Measurements from ENCODE around the gene RIN3.

Gene RIN3

GRCh38 chr14:92556255-92556741 lies 42.7 kb downstream of the RIN3 start:
- no peak for ATAC-seq (ENCODE audit: low read depth)
- no peak overlapping the region for H3K27ac ChIP-seq (ENCODE audit: poor library complexity, severe bottlenecking)
- DNase-seq (ENCODE audit: low spot score), result no peak
- H3K36me3 ChIP-seq (ENCODE audit: low read depth), result no peaks in the 10 kb centered on the region
- H3K4me1 ChIP-seq (ENCODE audit: insufficient read depth, poor library complexity, severe bottlenecking), result no peaks in the 10 kb centered on the region
- no peaks in the 10 kb centered on the region for H3K9me3 ChIP-seq (ENCODE audit: severe bottlenecking)
- no peaks in the 10 kb centered on the region for H3K27me3 ChIP-seq (ENCODE audit: insufficient read depth, poor library complexity, severe bottlenecking)
- no peak overlapping the region for H3K4me3 ChIP-seq (ENCODE audit: severe bottlenecking)
- TF ChIP-seq CTCF (IDR thresholded peaks at IDR 0.05; ENCODE audit: poor library complexity, severe bottlenecking), result no peak

- Histone ChIP-seq H3K4me1 (ENCODE audit: insufficient read depth, poor library complexity, severe bottlenecking) (no peaks in the 10 kb centered on the region), H3K9me3 (ENCODE audit: severe bottlenecking) (no peaks in the 10 kb centered on the region), H3K27ac (ENCODE audit: poor library complexity, severe bottlenecking) (no peak overlapping the region), H3K27me3 (ENCODE audit: insufficient read depth, poor library complexity, severe bottlenecking) (no peaks in the 10 kb centered on the region), H3K36me3 (ENCODE audit: low read depth) (no peaks in the 10 kb centered on the region), H3K4me3 (ENCODE audit: severe bottlenecking) (no peak overlapping the region)
- DNase-seq (ENCODE audit: low spot score) (no peak), ATAC-seq (ENCODE audit: low read depth) (no peak)
- no peak for TF ChIP-seq CTCF (IDR thresholded peaks at IDR 0.05; ENCODE audit: poor library complexity, severe bottlenecking)
Observed at GRCh38 chr14:92556863-92557543, 43.4 kb downstream of the RIN3 start.

- ATAC-seq (ENCODE audit: low read depth) (no peak), DNase-seq (ENCODE audit: low spot score) (no peak)
- no peak overlapping the region for H3K27ac ChIP-seq (ENCODE audit: poor library complexity, severe bottlenecking)
- no peaks in the 10 kb centered on the region for H3K27me3 ChIP-seq (ENCODE audit: insufficient read depth, poor library complexity, severe bottlenecking)
- H3K36me3 ChIP-seq (ENCODE audit: low read depth), result no peaks in the 10 kb centered on the region
- no peak for TF ChIP-seq CTCF (IDR thresholded peaks at IDR 0.05; ENCODE audit: poor library complexity, severe bottlenecking)
- H3K4me3 ChIP-seq (ENCODE audit: severe bottlenecking), result no peak overlapping the region
- H3K4me1 ChIP-seq (ENCODE audit: insufficient read depth, poor library complexity, severe bottlenecking), result no peaks in the 10 kb centered on the region
- H3K9me3 ChIP-seq (ENCODE audit: severe bottlenecking), result no peaks in the 10 kb centered on the region
Observed at GRCh38 chr14:92557544-92557912, 43.9 kb downstream of the RIN3 start.

GRCh38 chr14:92558319-92558718 lies 44.7 kb downstream of the RIN3 start:
- no peaks in the 10 kb centered on the region for H3K36me3 ChIP-seq (ENCODE audit: low read depth)
- no peak for DNase-seq (ENCODE audit: low spot score)
- no peak overlapping the region for H3K27ac ChIP-seq (ENCODE audit: poor library complexity, severe bottlenecking)
- no peaks in the 10 kb centered on the region for H3K27me3 ChIP-seq (ENCODE audit: insufficient read depth, poor library complexity, severe bottlenecking)
- ATAC-seq (ENCODE audit: low read depth), result no peak
- no peaks in the 10 kb centered on the region for H3K4me1 ChIP-seq (ENCODE audit: insufficient read depth, poor library complexity, severe bottlenecking)
- no peaks in the 10 kb centered on the region for H3K9me3 ChIP-seq (ENCODE audit: severe bottlenecking)
- TF ChIP-seq CTCF (IDR thresholded peaks at IDR 0.05; ENCODE audit: poor library complexity, severe bottlenecking), result no peak
- no peak overlapping the region for H3K4me3 ChIP-seq (ENCODE audit: severe bottlenecking)

- Histone ChIP-seq H3K36me3 (ENCODE audit: low read depth) (no peaks in the 10 kb centered on the region), H3K27me3 (ENCODE audit: insufficient read depth, poor library complexity, severe bottlenecking) (no peaks in the 10 kb centered on the region), H3K9me3 (ENCODE audit: severe bottlenecking) (no peaks in the 10 kb centered on the region), H3K4me1 (ENCODE audit: insufficient read depth, poor library complexity, severe bottlenecking) (no peaks in the 10 kb centered on the region), H3K27ac (ENCODE audit: poor library complexity, severe bottlenecking) (no peak overlapping the region), H3K4me3 (ENCODE audit: severe bottlenecking) (no peak overlapping the region)
- no peak for TF ChIP-seq CTCF (IDR thresholded peaks at IDR 0.05; ENCODE audit: poor library complexity, severe bottlenecking)
- DNase-seq (ENCODE audit: low spot score), result peak; percentile 12
- ATAC-seq (ENCODE audit: low read depth), result no peak
Observed at GRCh38 chr14:92559486-92559885, 45.9 kb downstream of the RIN3 start.

Data from RWPE2 (cell line).